ENCODE data around the gene C2CD2L. TPM values are rescaled to one million over a fixed set of nuclear protein-coding genes. Genes with fewer than 3 reads are reported as not detected.

The C2CD2L gene
- total and polyA plus RNA-seq, 4 donors = 6.6 to 10.3 (median 9.8) TPM

GRCh38 chr11:119108857-119109221 is 1.7 kb downstream of the C2CD2L start:
- Histone ChIP-seq H3K4me1 (ENCODE audit: control insufficient read depth in 1 of 2, insufficient read depth in 2 of 2, low read length in 2 of 2) (peaks cover 0 to 2% of the 10 kb centered on the region in 2 donors), H3K27ac (ENCODE audit: low read depth in 1 of 2, low read length in 2 of 2) (no peak overlapping the region), H3K9me3 (ENCODE audit: control insufficient read depth, low read length) (no peaks in the 10 kb centered on the region), H3K4me3 (ENCODE audit: low read length in 2 of 2) (no peak overlapping the region), H3K36me3 (ENCODE audit: control insufficient read depth in 1 of 2, insufficient read depth in 2 of 2, low read length in 1 of 2) (peaks cover 0 to 7% of the 10 kb centered on the region in 2 donors), H3K27me3 (ENCODE audit: control insufficient read depth in 1 of 2, insufficient read depth in 2 of 2, low read length in 1 of 2) (no peaks in the 10 kb centered on the region)
- DNase-seq (peak in 1 of 2 donors; percentile 40), ATAC-seq (ENCODE audit: low FRiP score) (no peak)
- WGBS, 2 donors = 87 to 92% methylated on average over 2 of the region's 2 CpGs
- intact Hi-C loops (cut with DNase I) = no loop called here

DNA sequence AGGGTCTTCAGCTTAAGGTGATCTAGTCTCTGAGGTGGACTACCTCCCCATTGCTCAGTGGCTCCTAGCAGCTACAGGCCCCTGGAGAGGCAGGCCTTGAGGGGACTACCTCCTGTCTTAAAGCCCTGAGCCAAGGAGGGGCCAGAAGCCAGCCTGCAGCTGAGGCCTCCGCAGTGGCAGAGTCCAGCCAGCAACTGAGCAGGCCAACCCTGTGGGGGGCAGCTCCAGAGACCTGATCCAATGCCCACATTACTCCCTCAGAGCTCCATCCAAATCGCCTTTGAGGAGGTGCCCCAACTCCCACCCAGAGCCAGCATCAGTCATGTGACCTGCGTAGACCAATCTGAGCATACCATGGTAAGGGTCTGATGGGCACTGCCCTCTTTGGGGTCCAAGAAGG is 2.7 kb downstream of the C2CD2L start:
- WGBS, 2 donors = 72 to 83% methylated on average over 3 of the region's 3 CpGs
- Histone ChIP-seq H3K36me3 (ENCODE audit: control insufficient read depth in 1 of 2, insufficient read depth in 2 of 2, low read length in 1 of 2) (peaks cover 0 to 8% of the 10 kb centered on the region in 2 donors), H3K4me3 (ENCODE audit: low read length in 2 of 2) (no peak overlapping the region), H3K27me3 (ENCODE audit: control insufficient read depth in 1 of 2, insufficient read depth in 2 of 2, low read length in 1 of 2) (no peaks in the 10 kb centered on the region), H3K4me1 (ENCODE audit: control insufficient read depth in 1 of 2, insufficient read depth in 2 of 2, low read length in 2 of 2) (peaks cover 0 to 2% of the 10 kb centered on the region in 2 donors), H3K27ac (ENCODE audit: low read depth in 1 of 2, low read length in 2 of 2) (no peak overlapping the region), H3K9me3 (ENCODE audit: control insufficient read depth, low read length) (no peaks in the 10 kb centered on the region)
- ATAC-seq (ENCODE audit: low FRiP score) = no peak
- peak in 1 of 2 donors; percentile 27 for DNase-seq
- intact Hi-C loops (cut with DNase I) = no loop called here

- no peaks in the 10 kb centered on the region for H3K9me3 ChIP-seq (ENCODE audit: control insufficient read depth, low read length)
- intact Hi-C loops (cut with DNase I) = no loop called here
- ATAC-seq (ENCODE audit: low FRiP score) = no peak
- DNase-seq = peak in 1 of 2 donors; percentile 32
- H3K27me3 ChIP-seq (ENCODE audit: control insufficient read depth in 1 of 2, insufficient read depth in 2 of 2, low read length in 1 of 2) = no peaks in the 10 kb centered on the region
- H3K36me3 ChIP-seq (ENCODE audit: control insufficient read depth in 1 of 2, insufficient read depth in 2 of 2, low read length in 1 of 2) = peaks cover 0 to 8% of the 10 kb centered on the region in 2 donors
- H3K27ac ChIP-seq (ENCODE audit: low read depth in 1 of 2, low read length in 2 of 2) = no peak overlapping the region
- WGBS, 2 donors = 80 to 83% methylated on average over 10 of the region's 10 CpGs
- H3K4me3 ChIP-seq (ENCODE audit: low read length in 2 of 2) = no peak overlapping the region
- H3K4me1 ChIP-seq (ENCODE audit: control insufficient read depth in 1 of 2, insufficient read depth in 2 of 2, low read length in 2 of 2) = peaks cover 0 to 2% of the 10 kb centered on the region in 2 donors
These were observed 3.3 kb downstream of the C2CD2L start for GRCh38 chr11:119110439-119110838.

- Histone ChIP-seq H3K36me3 (ENCODE audit: control insufficient read depth in 1 of 2, insufficient read depth in 2 of 2, low read length in 1 of 2) (peaks cover 0 to 8% of the 10 kb centered on the region in 2 donors), H3K27me3 (ENCODE audit: control insufficient read depth in 1 of 2, insufficient read depth in 2 of 2, low read length in 1 of 2) (no peaks in the 10 kb centered on the region), H3K4me1 (ENCODE audit: control insufficient read depth in 1 of 2, insufficient read depth in 2 of 2, low read length in 2 of 2) (peaks cover 0 to 2% of the 10 kb centered on the region in 2 donors), H3K4me3 (ENCODE audit: low read length in 2 of 2) (no peak overlapping the region), H3K9me3 (ENCODE audit: control insufficient read depth, low read length) (no peaks in the 10 kb centered on the region), H3K27ac (ENCODE audit: low read depth in 1 of 2, low read length in 2 of 2) (no peak overlapping the region)
- WGBS, 2 donors = 90 to 91% methylated on average over 11 of the region's 11 CpGs
- DNase-seq (peak in 1 of 2 donors; percentile 35), ATAC-seq (ENCODE audit: low FRiP score) (no peak)
- intact Hi-C loops (cut with DNase I) = no loop called here
These were observed 4.3 kb downstream of the C2CD2L start for GRCh38 chr11:119111361-119111925.

DNA sequence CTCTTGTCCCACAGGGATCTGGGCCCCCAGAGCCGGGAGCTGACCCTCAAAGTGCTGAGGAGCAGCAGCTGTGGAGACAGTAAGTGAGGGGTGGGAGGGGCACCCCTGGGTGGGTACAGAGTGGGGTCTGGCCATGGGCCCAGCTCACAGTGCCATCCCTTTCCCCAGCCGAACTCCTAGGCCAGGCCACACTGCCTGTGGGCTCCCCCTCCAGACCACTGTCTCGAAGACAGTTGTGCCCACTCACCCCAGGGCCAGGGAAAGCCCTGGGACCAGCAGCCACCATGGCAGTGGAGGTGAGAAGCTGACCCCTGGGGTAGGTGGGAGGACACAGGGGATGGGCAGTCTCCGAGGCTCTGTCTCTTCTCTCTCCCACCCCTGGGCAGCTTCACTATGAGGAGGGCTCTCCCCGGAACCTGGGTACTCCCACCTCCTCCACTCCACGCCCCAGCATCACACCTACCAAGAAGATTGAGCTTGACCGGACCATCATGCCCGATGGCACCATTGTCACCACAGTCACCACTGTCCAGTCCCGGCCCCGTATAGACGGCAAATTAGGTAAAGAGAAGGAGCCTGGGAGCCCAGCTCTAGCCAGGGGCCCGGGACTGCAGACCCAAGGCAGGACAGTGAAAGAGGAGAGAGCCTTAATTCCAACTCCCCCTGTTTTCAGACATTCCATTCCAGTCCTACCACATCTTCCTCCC is 5.3 kb downstream of the C2CD2L start:
- peaks cover 0 to 2% of the 10 kb centered on the region in 2 donors for H3K4me1 ChIP-seq (ENCODE audit: control insufficient read depth in 1 of 2, insufficient read depth in 2 of 2, low read length in 2 of 2)
- DNase-seq (peak in 1 of 2 donors; percentile 40), ATAC-seq (ENCODE audit: low FRiP score) (no peak)
- H3K9me3 ChIP-seq (ENCODE audit: control insufficient read depth, low read length) = no peaks in the 10 kb centered on the region
- peaks cover 0 to 8% of the 10 kb centered on the region in 2 donors for H3K36me3 ChIP-seq (ENCODE audit: control insufficient read depth in 1 of 2, insufficient read depth in 2 of 2, low read length in 1 of 2)
- WGBS, 2 donors = 86 to 92% methylated on average over 12 of the region's 12 CpGs
- H3K4me3 ChIP-seq (ENCODE audit: low read length in 2 of 2) = no peak overlapping the region
- intact Hi-C loops (cut with DNase I) = no loop called here
- no peaks in the 10 kb centered on the region for H3K27me3 ChIP-seq (ENCODE audit: control insufficient read depth in 1 of 2, insufficient read depth in 2 of 2, low read length in 1 of 2)
- H3K27ac ChIP-seq (ENCODE audit: low read depth in 1 of 2, low read length in 2 of 2) = no peak overlapping the region

- intact Hi-C loops (cut with DNase I) = no loop called here
- Histone ChIP-seq H3K4me1 (ENCODE audit: control insufficient read depth in 1 of 2, insufficient read depth in 2 of 2, low read length in 2 of 2) (peaks cover 0 to 2% of the 10 kb centered on the region in 2 donors), H3K4me3 (ENCODE audit: low read length in 2 of 2) (no peak overlapping the region), H3K27me3 (ENCODE audit: control insufficient read depth in 1 of 2, insufficient read depth in 2 of 2, low read length in 1 of 2) (no peaks in the 10 kb centered on the region), H3K9me3 (ENCODE audit: control insufficient read depth, low read length) (no peaks in the 10 kb centered on the region), H3K27ac (ENCODE audit: low read depth in 1 of 2, low read length in 2 of 2) (no peak overlapping the region), H3K36me3 (ENCODE audit: control insufficient read depth in 1 of 2, insufficient read depth in 2 of 2, low read length in 1 of 2) (peaks cover 0 to 8% of the 10 kb centered on the region in 2 donors)
- DNase-seq (peak in 1 of 2 donors; percentile 25), ATAC-seq (ENCODE audit: low FRiP score) (no peak)
- 93 to 94% methylated on average over 9 of the region's 9 CpGs for WGBS, 2 donors
These were observed 6.6 kb downstream of the C2CD2L start for GRCh38 chr11:119113716-119114115.

- no peaks in the 10 kb centered on the region for H3K27me3 ChIP-seq (ENCODE audit: control insufficient read depth in 1 of 2, insufficient read depth in 2 of 2, low read length in 1 of 2)
- intact Hi-C loops (cut with DNase I) = no loop called here
- peaks cover 0 to 8% of the 10 kb centered on the region in 2 donors for H3K36me3 ChIP-seq (ENCODE audit: control insufficient read depth in 1 of 2, insufficient read depth in 2 of 2, low read length in 1 of 2)
- DNase-seq = no peak
- H3K27ac ChIP-seq (ENCODE audit: low read depth in 1 of 2, low read length in 2 of 2) = no peak overlapping the region
- no peaks in the 10 kb centered on the region for H3K9me3 ChIP-seq (ENCODE audit: control insufficient read depth, low read length)
- WGBS, 2 donors = 91 to 95% methylated on average over 5 of the region's 5 CpGs
- H3K4me1 ChIP-seq (ENCODE audit: control insufficient read depth in 1 of 2, insufficient read depth in 2 of 2, low read length in 2 of 2) = no peaks in the 10 kb centered on the region
- no peak for ATAC-seq (ENCODE audit: low FRiP score)
- no peak overlapping the region for H3K4me3 ChIP-seq (ENCODE audit: low read length in 2 of 2)
These were observed 7.2 kb downstream of the C2CD2L start for GRCh38 chr11:119114351-119114750.

DNA sequence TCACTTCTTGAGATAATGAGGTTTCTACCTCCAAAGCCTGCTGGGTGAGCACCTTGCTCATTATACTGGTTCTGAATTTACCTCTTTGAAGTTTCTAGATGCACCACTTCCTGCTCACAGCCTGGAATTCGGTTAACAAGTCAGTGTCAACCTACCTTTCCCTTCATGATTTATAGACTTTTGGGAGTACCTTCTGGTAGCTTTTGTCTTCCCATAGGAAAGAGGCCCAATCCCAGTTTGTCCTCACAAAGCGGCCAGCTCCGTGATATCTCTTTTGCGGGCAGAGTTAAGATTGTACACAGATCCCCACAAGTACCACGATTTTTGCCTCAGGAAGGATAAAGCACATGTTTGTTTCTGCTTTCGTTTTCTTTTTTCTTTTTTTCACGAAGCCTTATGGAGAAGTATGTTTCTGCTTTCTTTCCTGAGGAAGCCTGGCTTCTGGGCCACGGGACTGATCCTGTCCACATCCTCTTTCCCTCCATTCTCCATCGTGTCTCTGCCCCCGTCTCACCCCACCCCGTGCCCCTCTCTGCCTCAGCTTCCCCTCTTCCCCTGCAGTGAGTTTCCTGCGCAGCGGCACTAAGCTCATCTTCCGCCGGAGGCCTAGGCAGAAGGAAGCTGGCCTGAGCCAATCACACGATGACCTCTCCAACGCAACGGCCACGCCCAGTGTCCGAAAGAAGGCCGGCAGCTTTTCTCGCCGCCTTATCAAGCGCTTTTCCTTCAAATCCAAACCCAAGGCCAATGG is 8.5 kb downstream of the C2CD2L start:
- Histone ChIP-seq H3K9me3 (ENCODE audit: control insufficient read depth, low read length) (no peaks in the 10 kb centered on the region), H3K36me3 (ENCODE audit: control insufficient read depth in 1 of 2, insufficient read depth in 2 of 2, low read length in 1 of 2) (peaks cover 0 to 8% of the 10 kb centered on the region in 2 donors), H3K4me3 (ENCODE audit: low read length in 2 of 2) (no peak overlapping the region), H3K4me1 (ENCODE audit: control insufficient read depth in 1 of 2, insufficient read depth in 2 of 2, low read length in 2 of 2) (no peaks in the 10 kb centered on the region), H3K27ac (ENCODE audit: low read depth in 1 of 2, low read length in 2 of 2) (no peak overlapping the region), H3K27me3 (ENCODE audit: control insufficient read depth in 1 of 2, insufficient read depth in 2 of 2, low read length in 1 of 2) (no peaks in the 10 kb centered on the region)
- 67 to 71% methylated on average over 24 of the region's 24 CpGs for WGBS, 2 donors
- intact Hi-C loops (cut with DNase I) = no loop called here
- DNase-seq (peak in 1 of 2 donors; percentile 83), ATAC-seq (ENCODE audit: low FRiP score) (peak; percentile 58)
